DMS79 treated with DMSO at 0.1 percent for 48 hours (cell line): ENCODE results near the gene DIO3.
"Not testable (repeated sequence)": the region's sequence is repeated elsewhere in the genome, so short reads cannot be mapped to it uniquely, and the experiment has no call there.

Experiments used
- DNase-seq: peaks from one replicate; lab custom pipeline; 2025; lab: John Stamatoyannopoulos, UW

Gene DIO3

GRCh38 chr14:101542391-101542790 lies 18.9 kb upstream of the DIO3 start:
- no peak for DNase-seq

GRCh38 chr14:101543814-101544213 lies 17.5 kb upstream of the DIO3 start:
- DNase-seq: no peak

GRCh38 chr14:101544550-101544949 lies 16.7 kb upstream of the DIO3 start:
- no peak for DNase-seq

- no peak for DNase-seq
These were observed 14.6 kb upstream of the DIO3 start for GRCh38 chr14:101546706-101547105.

GRCh38 chr14:101547107-101547738 lies 14.1 kb upstream of the DIO3 start:
- no peak for DNase-seq

- no peak for DNase-seq
These were observed 13.2 kb upstream of the DIO3 start for GRCh38 chr14:101547961-101548669.

- no peak for DNase-seq
These were observed 12.6 kb upstream of the DIO3 start for GRCh38 chr14:101548710-101549109.

- DNase-seq: no peak
These were observed 12.1 kb upstream of the DIO3 start for GRCh38 chr14:101549154-101549553.

- DNase-seq: not testable (repeated sequence)
These were observed 10.9 kb upstream of the DIO3 start for GRCh38 chr14:101550202-101550912.

GRCh38 chr14:101551729-101552595 lies 9.3 kb upstream of the DIO3 start:
- DNase-seq: no peak

GRCh38 chr14:101552786-101553231 lies 8.5 kb upstream of the DIO3 start:
- no peak for DNase-seq

- no peak for DNase-seq
These were observed 7.9 kb upstream of the DIO3 start for GRCh38 chr14:101553393-101553792.

GRCh38 chr14:101553931-101554330 lies 7.4 kb upstream of the DIO3 start:
- DNase-seq: no peak

- no peak for DNase-seq
These were observed 6.2 kb upstream of the DIO3 start for GRCh38 chr14:101554991-101555668.

- DNase-seq: not testable (repeated sequence)
These were observed 5.6 kb upstream of the DIO3 start for GRCh38 chr14:101555669-101556043.

GRCh38 chr14:101556131-101556530 lies 5.2 kb upstream of the DIO3 start:
- no peak for DNase-seq

GRCh38 chr14:101556566-101557320 lies 4.6 kb upstream of the DIO3 start:
- no peak for DNase-seq

GRCh38 chr14:101557321-101557695 lies 4.0 kb upstream of the DIO3 start:
- DNase-seq: no peak

- no peak for DNase-seq
These were observed 3.2 kb upstream of the DIO3 start for GRCh38 chr14:101557811-101558738.

GRCh38 chr14:101558739-101559240 lies 2.5 kb upstream of the DIO3 start:
- no peak for DNase-seq
